ENCODE measurements around the gene FAM151B.
"Not testable (repeated sequence)": the region's sequence is repeated elsewhere in the genome, so short reads cannot be mapped to it uniquely, and the experiment has no call there.

FAM151B gene

DNA sequence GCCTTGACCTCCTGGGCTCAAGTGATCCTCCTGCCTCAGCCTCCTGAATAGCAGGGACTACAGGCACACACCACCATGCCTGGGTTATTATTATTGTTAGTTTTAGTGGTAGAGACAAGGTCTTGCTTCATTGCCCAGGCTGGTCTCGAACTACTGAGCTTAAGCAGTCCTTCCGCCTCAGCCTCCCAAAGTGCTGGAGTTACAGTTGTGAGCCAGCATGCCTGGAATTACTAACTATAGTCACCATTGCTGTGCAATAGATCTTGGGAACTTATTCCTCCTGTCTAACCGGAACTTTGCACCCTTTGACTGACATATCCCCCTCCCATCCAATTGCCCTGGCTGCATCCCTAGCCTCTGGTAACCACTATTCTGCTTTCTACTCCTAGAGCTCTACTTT, 3.4 kb downstream of the FAM151B start:
- Histone ChIP-seq H3K79me2 (ENCODE audit: low read length) (no peaks in the 10 kb centered on the region), H4K20me1 (ENCODE audit: insufficient read depth, low read length) (no peaks in the 10 kb centered on the region), H2AFZ (ENCODE audit: low read length) (no peak overlapping the region), H3K27me3 (replicated peaks; ENCODE audit: insufficient read depth, low read length) (no peaks in the 10 kb centered on the region), H3K9me3 (replicated peaks; ENCODE audit: insufficient read depth, low read length) (no peaks in the 10 kb centered on the region), H3K4me1 (ENCODE audit: low read length) (no peaks in the 10 kb centered on the region), H3K36me3 (replicated peaks; ENCODE audit: insufficient read depth, low read length) (no peaks in the 10 kb centered on the region), H3K9ac (ENCODE audit: low read length) (no peak overlapping the region), H3K4me3 (ENCODE audit: low read length) (no peak overlapping the region), H3K4me2 (ENCODE audit: low read depth, low read length) (no peak overlapping the region), H3K27ac (ENCODE audit: low read length) (no peak overlapping the region), H3F3A (ENCODE audit: insufficient read depth, low read length) (peaks cover 22% of the 10 kb centered on the region), H3K9me2 (replicated peaks; ENCODE audit: insufficient read depth, low read length) (no peaks in the 10 kb centered on the region)
- no peak for DNase-seq
- TF ChIP-seq EZH2 (optimal IDR thresholded peaks at IDR 0.05; ENCODE audit: low read depth, low read length): no peak
- no peak for TF ChIP-seq EZH2phosphoT487 (IDR thresholded peaks at IDR 0.05; ENCODE audit: low read length)
- TF ChIP-seq, protein P1, sequence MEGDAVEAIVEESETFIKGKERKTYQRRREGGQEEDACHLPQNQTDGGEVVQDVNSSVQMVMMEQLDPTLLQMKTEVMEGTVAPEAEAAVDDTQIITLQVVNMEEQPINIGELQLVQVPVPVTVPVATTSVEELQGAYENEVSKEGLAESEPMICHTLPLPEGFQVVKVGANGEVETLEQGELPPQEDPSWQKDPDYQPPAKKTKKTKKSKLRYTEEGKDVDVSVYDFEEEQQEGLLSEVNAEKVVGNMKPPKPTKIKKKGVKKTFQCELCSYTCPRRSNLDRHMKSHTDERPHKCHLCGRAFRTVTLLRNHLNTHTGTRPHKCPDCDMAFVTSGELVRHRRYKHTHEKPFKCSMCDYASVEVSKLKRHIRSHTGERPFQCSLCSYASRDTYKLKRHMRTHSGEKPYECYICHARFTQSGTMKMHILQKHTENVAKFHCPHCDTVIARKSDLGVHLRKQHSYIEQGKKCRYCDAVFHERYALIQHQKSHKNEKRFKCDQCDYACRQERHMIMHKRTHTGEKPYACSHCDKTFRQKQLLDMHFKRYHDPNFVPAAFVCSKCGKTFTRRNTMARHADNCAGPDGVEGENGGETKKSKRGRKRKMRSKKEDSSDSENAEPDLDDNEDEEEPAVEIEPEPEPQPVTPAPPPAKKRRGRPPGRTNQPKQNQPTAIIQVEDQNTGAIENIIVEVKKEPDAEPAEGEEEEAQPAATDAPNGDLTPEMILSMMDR (IDR thresholded peaks at IDR 0.05; ENCODE audit: low read length): no peak

DNA sequence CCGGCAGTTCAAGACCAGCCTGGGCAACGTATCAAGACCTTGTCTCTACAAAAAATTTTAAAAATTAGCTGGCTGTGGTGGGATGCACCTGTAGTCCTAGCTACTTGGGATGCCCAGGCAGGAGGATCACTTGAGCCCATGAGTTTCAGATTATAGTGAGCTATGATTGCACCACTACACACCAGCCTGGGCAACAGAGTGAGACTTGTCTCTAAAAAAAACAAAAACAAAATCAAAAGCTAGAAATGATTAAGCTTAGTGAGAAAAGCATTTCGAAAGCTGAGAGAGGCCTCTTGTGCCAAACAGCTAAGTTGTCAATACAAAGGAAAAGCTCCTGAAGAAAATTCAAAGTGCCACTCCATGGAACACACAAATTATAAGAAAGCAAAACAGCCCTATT, 4.8 kb downstream of the FAM151B start:
- no peak overlapping the region for H3K4me3 ChIP-seq (ENCODE audit: low read length)
- H3K27ac ChIP-seq (ENCODE audit: low read length): no peak overlapping the region
- no peaks in the 10 kb centered on the region for H3K79me2 ChIP-seq (ENCODE audit: low read length)
- no peaks in the 10 kb centered on the region for H3K9me3 ChIP-seq (replicated peaks; ENCODE audit: insufficient read depth, low read length)
- no peak for DNase-seq
- H3F3A ChIP-seq (ENCODE audit: insufficient read depth, low read length): peaks cover 12% of the 10 kb centered on the region
- H2AFZ ChIP-seq (ENCODE audit: low read length): no peak overlapping the region
- TF ChIP-seq EZH2phosphoT487 (IDR thresholded peaks at IDR 0.05; ENCODE audit: low read length) (no peak), EZH2 (optimal IDR thresholded peaks at IDR 0.05; ENCODE audit: low read depth, low read length) (no peak)
- TF ChIP-seq, protein P1 (IDR thresholded peaks at IDR 0.05; ENCODE audit: low read length): no peak
- no peaks in the 10 kb centered on the region for H3K4me1 ChIP-seq (ENCODE audit: low read length)
- no peaks in the 10 kb centered on the region for H3K27me3 ChIP-seq (replicated peaks; ENCODE audit: insufficient read depth, low read length)
- H3K9ac ChIP-seq (ENCODE audit: low read length): no peak overlapping the region
- H4K20me1 ChIP-seq (ENCODE audit: insufficient read depth, low read length): no peaks in the 10 kb centered on the region
- H3K9me2 ChIP-seq (replicated peaks; ENCODE audit: insufficient read depth, low read length): no peaks in the 10 kb centered on the region
- H3K36me3 ChIP-seq (replicated peaks; ENCODE audit: insufficient read depth, low read length): no peaks in the 10 kb centered on the region
- H3K4me2 ChIP-seq (ENCODE audit: low read depth, low read length): no peak overlapping the region

- not testable (repeated sequence) for H3F3A ChIP-seq (ENCODE audit: insufficient read depth, low read length); H3K27me3 ChIP-seq (replicated peaks; ENCODE audit: insufficient read depth, low read length); H2AFZ ChIP-seq (ENCODE audit: low read length); H3K27ac ChIP-seq (ENCODE audit: low read length); H3K9me3 ChIP-seq (replicated peaks; ENCODE audit: insufficient read depth, low read length); H4K20me1 ChIP-seq (ENCODE audit: insufficient read depth, low read length); H3K9me2 ChIP-seq (replicated peaks; ENCODE audit: insufficient read depth, low read length); H3K9ac ChIP-seq (ENCODE audit: low read length); DNase-seq; H3K4me2 ChIP-seq (ENCODE audit: low read depth, low read length); H3K79me2 ChIP-seq (ENCODE audit: low read length); H3K4me1 ChIP-seq (ENCODE audit: low read length); H3K36me3 ChIP-seq (replicated peaks; ENCODE audit: insufficient read depth, low read length); H3K4me3 ChIP-seq (ENCODE audit: low read length)
Observed at GRCh38 chr5:80493443-80493842, 5.5 kb downstream of the FAM151B start.

DNA sequence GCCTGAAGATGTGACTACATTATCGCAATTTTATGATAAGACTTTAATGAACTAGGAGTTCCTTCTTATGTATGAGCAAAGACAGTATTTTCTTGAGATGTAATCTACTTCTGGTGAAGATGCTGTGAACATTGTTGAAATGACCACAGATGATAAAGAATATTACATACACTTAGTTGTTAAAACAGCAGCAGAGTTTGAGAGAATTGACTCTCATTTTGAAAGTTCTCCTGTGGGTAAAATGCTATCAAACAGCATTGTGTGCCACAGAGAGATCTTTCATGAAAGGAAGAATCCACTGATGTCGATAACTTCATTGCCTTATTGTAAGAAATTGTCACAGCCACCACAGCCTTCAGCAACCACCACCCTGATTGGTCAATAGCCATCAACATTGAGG, 8.0 kb downstream of the FAM151B start:
- no peak for DNase-seq
- Histone ChIP-seq H3K79me2 (ENCODE audit: low read length) (no peaks in the 10 kb centered on the region), H3K9me2 (replicated peaks; ENCODE audit: insufficient read depth, low read length) (no peaks in the 10 kb centered on the region), H3K4me1 (ENCODE audit: low read length) (no peaks in the 10 kb centered on the region), H3K27ac (ENCODE audit: low read length) (no peak overlapping the region), H3K9ac (ENCODE audit: low read length) (no peak overlapping the region), H2AFZ (ENCODE audit: low read length) (no peak overlapping the region), H3F3A (ENCODE audit: insufficient read depth, low read length) (no peaks in the 10 kb centered on the region), H3K4me2 (ENCODE audit: low read depth, low read length) (no peak overlapping the region), H3K4me3 (ENCODE audit: low read length) (no peak overlapping the region), H3K27me3 (replicated peaks; ENCODE audit: insufficient read depth, low read length) (no peaks in the 10 kb centered on the region), H4K20me1 (ENCODE audit: insufficient read depth, low read length) (no peaks in the 10 kb centered on the region), H3K9me3 (replicated peaks; ENCODE audit: insufficient read depth, low read length) (no peaks in the 10 kb centered on the region), H3K36me3 (replicated peaks; ENCODE audit: insufficient read depth, low read length) (no peaks in the 10 kb centered on the region)
- TF ChIP-seq, protein P1 (IDR thresholded peaks at IDR 0.05; ENCODE audit: low read length): no peak
- TF ChIP-seq EZH2 (optimal IDR thresholded peaks at IDR 0.05; ENCODE audit: low read depth, low read length) (no peak), EZH2phosphoT487 (IDR thresholded peaks at IDR 0.05; ENCODE audit: low read length) (no peak)

Measured in MM.1S (cell line).